Measurements from ENCODE around the gene TMCC2.

TMCC2 gene

DNA sequence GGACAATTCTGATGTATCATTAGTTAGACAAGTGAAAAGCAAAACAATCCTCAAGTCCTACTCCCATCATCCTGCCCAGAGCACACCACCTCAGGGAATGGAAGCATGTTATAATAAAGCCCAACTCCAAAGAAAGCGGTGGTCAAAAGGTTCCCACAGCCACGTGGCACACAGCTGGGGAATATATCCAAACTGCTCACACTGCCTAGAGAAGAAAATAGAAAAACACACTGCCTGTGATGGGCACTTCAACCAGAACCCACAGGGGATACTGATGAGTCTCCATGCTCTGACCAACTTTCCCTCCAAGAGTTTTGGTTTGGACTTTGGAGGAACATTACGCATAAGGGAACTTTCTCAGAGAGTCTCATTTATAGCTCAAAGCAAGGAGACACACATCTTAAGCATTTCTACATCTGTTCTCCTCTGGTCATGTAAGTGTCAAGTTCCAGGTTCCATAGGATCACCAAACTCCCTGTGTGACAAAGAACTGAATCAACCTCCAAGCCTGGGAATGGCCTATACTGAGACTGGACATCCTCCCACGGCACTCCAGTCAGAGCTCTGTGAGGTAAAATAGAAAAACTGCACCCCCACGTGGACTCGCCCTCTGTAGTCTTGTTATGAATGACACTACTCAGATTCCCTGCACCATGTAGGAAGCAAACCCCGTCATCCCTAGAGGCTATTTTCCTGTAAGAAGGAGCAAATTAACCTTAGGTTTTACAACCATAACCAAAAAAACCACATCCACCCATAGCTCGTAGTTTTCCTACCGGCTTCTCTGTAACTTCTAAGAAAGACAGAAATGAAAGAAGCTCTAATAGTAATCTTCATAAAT, 28.4 kb upstream of the TMCC2 start:
- TF ChIP-seq, protein P1, sequence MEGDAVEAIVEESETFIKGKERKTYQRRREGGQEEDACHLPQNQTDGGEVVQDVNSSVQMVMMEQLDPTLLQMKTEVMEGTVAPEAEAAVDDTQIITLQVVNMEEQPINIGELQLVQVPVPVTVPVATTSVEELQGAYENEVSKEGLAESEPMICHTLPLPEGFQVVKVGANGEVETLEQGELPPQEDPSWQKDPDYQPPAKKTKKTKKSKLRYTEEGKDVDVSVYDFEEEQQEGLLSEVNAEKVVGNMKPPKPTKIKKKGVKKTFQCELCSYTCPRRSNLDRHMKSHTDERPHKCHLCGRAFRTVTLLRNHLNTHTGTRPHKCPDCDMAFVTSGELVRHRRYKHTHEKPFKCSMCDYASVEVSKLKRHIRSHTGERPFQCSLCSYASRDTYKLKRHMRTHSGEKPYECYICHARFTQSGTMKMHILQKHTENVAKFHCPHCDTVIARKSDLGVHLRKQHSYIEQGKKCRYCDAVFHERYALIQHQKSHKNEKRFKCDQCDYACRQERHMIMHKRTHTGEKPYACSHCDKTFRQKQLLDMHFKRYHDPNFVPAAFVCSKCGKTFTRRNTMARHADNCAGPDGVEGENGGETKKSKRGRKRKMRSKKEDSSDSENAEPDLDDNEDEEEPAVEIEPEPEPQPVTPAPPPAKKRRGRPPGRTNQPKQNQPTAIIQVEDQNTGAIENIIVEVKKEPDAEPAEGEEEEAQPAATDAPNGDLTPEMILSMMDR (IDR thresholded peaks at IDR 0.05; ENCODE audit: low read depth, low read length, missing control alignments), result no peak
- H3K4me3 ChIP-seq (replicated peaks; ENCODE audit: low read depth, low read length), result no peak overlapping the region
- DNase-seq (ENCODE audit: extremely low read depth, low read depth), result peak; percentile 61

DNA sequence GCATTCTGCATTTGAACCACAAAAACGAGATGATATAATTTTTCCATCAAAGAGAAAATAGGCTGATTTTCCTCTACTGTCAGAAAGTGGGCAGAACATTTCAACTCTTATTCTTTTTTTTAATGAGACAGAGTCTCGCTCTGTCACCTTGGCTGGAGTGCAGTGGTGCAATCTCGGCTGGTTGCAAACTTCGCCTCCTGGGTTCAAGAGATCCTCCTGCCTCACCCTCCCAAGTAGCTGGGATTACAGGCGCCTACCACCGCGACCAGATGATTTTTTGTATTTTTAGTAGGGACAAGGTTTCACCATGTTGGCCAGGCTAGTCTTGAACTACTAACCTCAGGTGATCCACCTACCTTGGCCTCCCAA, 27.8 kb upstream of the TMCC2 start:
- DNase-seq (ENCODE audit: extremely low read depth, low read depth), result no peak
- no peak overlapping the region for H3K4me3 ChIP-seq (replicated peaks; ENCODE audit: low read depth, low read length)
- TF ChIP-seq, protein P1 (IDR thresholded peaks at IDR 0.05; ENCODE audit: low read depth, low read length, missing control alignments), result no peak

DNA sequence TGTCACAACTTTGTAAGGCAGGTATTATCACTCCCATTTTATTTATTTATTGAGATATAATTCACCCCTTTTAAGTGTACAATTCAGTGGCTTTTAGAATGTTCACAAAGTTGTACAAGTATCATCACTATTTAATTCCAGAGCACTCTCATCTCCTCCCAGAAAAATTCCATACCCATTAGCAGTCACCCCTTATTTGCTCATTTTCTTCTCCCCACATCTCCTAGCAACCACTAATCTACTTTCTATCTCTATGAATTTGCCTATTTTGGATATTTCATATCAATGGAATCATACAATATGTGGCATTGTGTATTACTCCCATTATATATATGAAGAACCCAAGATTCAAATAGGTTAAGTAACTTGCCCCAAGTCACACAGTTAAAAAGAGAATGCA, 23.2 kb upstream of the TMCC2 start:
- no peak overlapping the region for H3K4me3 ChIP-seq (replicated peaks; ENCODE audit: low read depth, low read length)
- TF ChIP-seq, protein P1 (IDR thresholded peaks at IDR 0.05; ENCODE audit: low read depth, low read length, missing control alignments), result no peak
- no peak for DNase-seq (ENCODE audit: extremely low read depth, low read depth)

DNA sequence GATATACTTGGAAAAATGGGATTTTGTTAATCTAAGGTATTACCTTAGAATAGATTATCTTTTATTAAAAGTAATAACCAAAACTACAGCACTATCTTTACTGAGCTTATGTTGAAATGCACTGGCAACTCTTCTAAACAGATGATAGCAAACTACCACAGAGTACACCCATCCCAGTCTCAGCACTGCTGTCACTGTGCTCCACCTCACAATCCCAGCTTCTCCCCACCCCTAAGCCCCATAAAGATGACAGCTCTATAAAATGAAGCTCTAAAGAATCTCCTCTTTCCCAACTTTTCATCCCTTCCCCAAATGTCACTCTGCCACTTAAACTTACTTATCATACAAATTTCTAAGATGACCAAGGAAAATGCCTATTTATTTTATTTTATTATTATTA, 22.7 kb upstream of the TMCC2 start:
- TF ChIP-seq, protein P1 (IDR thresholded peaks at IDR 0.05; ENCODE audit: low read depth, low read length, missing control alignments), result no peak
- no peak overlapping the region for H3K4me3 ChIP-seq (replicated peaks; ENCODE audit: low read depth, low read length)
- DNase-seq (ENCODE audit: extremely low read depth, low read depth), result no peak

DNA sequence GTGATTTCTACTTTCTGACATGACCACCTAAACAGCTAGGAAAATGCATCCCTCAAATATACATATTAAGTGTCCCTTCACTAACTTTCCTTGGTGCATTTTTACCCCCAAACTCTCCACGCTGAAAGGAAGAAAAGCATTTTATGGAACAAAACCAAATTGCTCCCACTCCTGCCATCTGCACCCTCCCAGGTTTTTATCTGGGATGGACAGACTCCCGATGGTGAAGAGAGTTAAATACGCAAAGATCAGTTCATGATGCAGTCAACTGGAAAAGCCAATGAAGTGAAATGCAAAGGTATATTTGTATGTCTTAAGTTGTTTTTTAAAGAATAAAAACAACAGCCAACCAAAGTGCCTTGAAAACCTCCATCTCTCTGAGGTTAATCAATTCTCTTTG, 18.9 kb upstream of the TMCC2 start:
- DNase-seq (ENCODE audit: extremely low read depth, low read depth), result no peak
- TF ChIP-seq, protein P1 (IDR thresholded peaks at IDR 0.05; ENCODE audit: low read depth, low read length, missing control alignments), result no peak
- H3K4me3 ChIP-seq (replicated peaks; ENCODE audit: low read depth, low read length), result no peak overlapping the region

DNA sequence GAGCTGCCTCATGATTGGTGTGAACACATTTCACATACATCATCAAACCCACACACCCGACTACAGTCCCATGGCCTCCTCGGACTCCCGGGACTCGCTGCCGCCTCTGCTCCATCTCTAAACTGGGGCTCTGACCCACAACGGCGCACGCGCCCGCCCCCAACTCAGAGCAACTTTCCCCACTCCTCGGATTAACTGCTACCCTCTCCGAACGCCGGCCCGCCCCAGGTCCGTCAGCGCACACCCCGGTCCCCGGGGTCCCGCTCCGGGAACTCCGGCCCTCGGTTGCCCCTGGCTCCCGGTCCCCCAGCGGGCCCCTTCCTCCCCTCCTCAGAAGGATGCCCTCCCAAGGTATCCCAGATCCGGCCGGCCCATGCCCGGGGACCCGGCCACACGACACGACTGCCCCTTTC, 17.0 kb upstream of the TMCC2 start:
- DNase-seq (ENCODE audit: extremely low read depth, low read depth), result no peak
- H3K4me3 ChIP-seq (replicated peaks; ENCODE audit: low read depth, low read length), result peak overlapping the region; percentile 92
- TF ChIP-seq, protein P1 (IDR thresholded peaks at IDR 0.05; ENCODE audit: low read depth, low read length, missing control alignments), result no peak
